K562 (cell line): ENCODE data around the gene ZSCAN29. TPM values are rescaled to one million over a fixed set of nuclear protein-coding genes. Genes with fewer than 3 reads are reported as not detected.

Experiments used
- AFF1 ChIP-seq, 2 experiments: fragments of 450-650 bp; IDR thresholded peaks; 2 replicates each; pipeline ENCODE4 v1.6.1; 2018; ENCODE audit warnings: mild to moderate bottlenecking in 2 of 2, low read depth in 1 of 2; ENCODE audit not compliant: partially characterized antibody in 2 of 2
- CHD4 ChIP-seq: fragments of 200-600 bp; sonication (generic); IDR thresholded peaks from 3 replicates; pipeline ENCODE4 v1.6.1; 2012; ENCODE audit warnings: low read depth, mild to moderate bottlenecking, mixed read lengths, low read length, inconsistent platforms; ENCODE audit not compliant: insufficient read depth, insufficient replicate concordance, poor library complexity, severe bottlenecking
- GMEB1 ChIP-seq: fragments of 250-450 bp; sonication (Bioruptor Pico); IDR thresholded peaks from 2 replicates; pipeline ENCODE4 v1.4.0; 2020; ENCODE audit warnings: mild to moderate bottlenecking
- MTA1 ChIP-seq: fragments of 450-650 bp; IDR thresholded peaks from 2 replicates; pipeline ENCODE4 v1.6.1; 2017; ENCODE audit warnings: borderline replicate concordance
- SIX5 ChIP-seq, 2 experiments: IDR thresholded peaks; 2 replicates each; pipeline ENCODE4 v1.6.1; 2011; ENCODE audit warnings: low read length in 2 of 2, borderline replicate concordance in 1 of 2, low read depth in 1 of 2, mild to moderate bottlenecking in 1 of 2, moderate library complexity in 1 of 2; ENCODE audit not compliant: insufficient read depth in 1 of 2
- SPI1 ChIP-seq: IDR thresholded peaks from 2 replicates; pipeline ENCODE4 v1.6.1; 2011; ENCODE audit warnings: low read depth, low read length, control low read depth, borderline replicate concordance
- ZBTB34 ChIP-seq: fragments of 250-450 bp; sonication (Bioruptor Pico); IDR thresholded peaks from 2 replicates; pipeline ENCODE4 v1.8.0; 2021; ENCODE audit warnings: mild to moderate bottlenecking, moderate library complexity
- ZNF318 ChIP-seq, 2 experiments: fragments of 450-650 bp; IDR thresholded peaks; 2 replicates each; pipeline ENCODE4 v1.6.1; 2016; ENCODE audit warnings: mild to moderate bottlenecking in 2 of 2, borderline replicate concordance in 1 of 2, low read depth in 1 of 2, moderate library complexity in 1 of 2
- polyA plus RNA-seq, 8 experiments: library from polyadenylated mRNA; depleted of rRNA in 4 of 8; stranded (reverse) in 5 of 8; unstranded in 3 of 8; fragments of >200 nt; fragmentation: Nextera tagmentation in 2 of 8; fragmentation: Illumina TruSeq in 1 of 8; extraction: Ambion mirVana in 2 of 8; extraction: Trizol in 1 of 8; gene quantifications; 2 replicates each; pipeline versions ENCODE4 v1.2.1 to v1.2.3, GENCODE V29; 2011 to 2014; ENCODE audit warnings: inconsistent platforms in 1 of 8, missing spikeins in 1 of 8
- total RNA-seq, 7 experiments: library from RNA; depleted of rRNA in 6 of 7; stranded (reverse); fragments of >200 nt in 6 of 7; fragmentation: Illumina TruSeq in 2 of 7; extraction: Trizol in 2 of 7; gene quantifications; 2 replicates each; pipeline versions ENCODE4 v1.2.1 to v1.2.3, GENCODE V29; 2011 to 2021; ENCODE audit warnings: low replicate concordance in 1 of 7

The ZSCAN29 gene
- total and polyA plus RNA-seq, 9 of the 15 experiments (the other 6 are each of a cell fraction or from before 2014, with no cell fraction given) = 2.5 to 28.6 (median 19.7) TPM

- TF ChIP-seq ZNF318 (IDR thresholded peaks at IDR 0.05; ENCODE audit: borderline replicate concordance in 1 of 2, low read depth in 1 of 2) (no peak), GMEB1 (peak; percentile 80), SPI1 (peak; percentile 94), CHD4 (no peak), ZBTB34 (no peak), AFF1 (IDR thresholded peaks at IDR 0.05; ENCODE audit: low read depth in 1 of 2, partially characterized antibody in 2 of 2) (peak in 1 of 2 experiments; percentile 92), MTA1 (no peak), SIX5 (IDR thresholded peaks at IDR 0.05; ENCODE audit: borderline replicate concordance in 1 of 2, insufficient read depth in 1 of 2, low read depth in 1 of 2, low read length in 2 of 2) (no peak; a peak in 1 of 4 replicates)
Observed at GRCh38 chr15:43329960-43330779, 40.7 kb downstream of the ZSCAN29 start, which contains the start of gene LCMT2 (continued).
